Muscle layer of duodenum (tissue), 2 donors: ENCODE measurements around the gene PER1.

Experiments used
- H3K27ac ChIP-seq: one replicate; pipeline ENCODE4 v1.7.0; 2013; ENCODE audit warnings: mild to moderate bottlenecking, low read length
- H3K27me3 ChIP-seq: one replicate; pipeline ENCODE4 v1.7.0; 2013; ENCODE audit warnings: low read depth, mild to moderate bottlenecking, control low read depth, low read length
- H3K36me3 ChIP-seq, 2 donors: one replicate each; pipeline ENCODE4 v1.7.0; 2013; ENCODE audit warnings: low read length in 2 of 2, control low read depth in 1 of 2, mild to moderate bottlenecking in 1 of 2; ENCODE audit not compliant: insufficient read depth in 2 of 2, control insufficient read depth in 1 of 2
- H3K4me1 ChIP-seq, 2 donors: one replicate each; pipeline ENCODE4 v1.7.0; 2013; ENCODE audit warnings: low read length in 2 of 2, mild to moderate bottlenecking in 2 of 2, control low read depth in 1 of 2, moderate library complexity in 1 of 2; ENCODE audit not compliant: insufficient read depth in 2 of 2, control insufficient read depth in 1 of 2
- H3K4me3 ChIP-seq, 2 donors: one replicate each; pipeline ENCODE4 v1.7.0; 2013; ENCODE audit warnings: low read length in 2 of 2, low read depth in 1 of 2, mild to moderate bottlenecking in 1 of 2
- H3K9me3 ChIP-seq, 2 donors: one replicate each; pipeline ENCODE4 v1.7.0; 2013; ENCODE audit warnings: low read length in 2 of 2, control low read depth in 1 of 2, mild to moderate bottlenecking in 1 of 2; ENCODE audit not compliant: control insufficient read depth in 1 of 2
- donor health status: healthy.

Gene PER1

DNA sequence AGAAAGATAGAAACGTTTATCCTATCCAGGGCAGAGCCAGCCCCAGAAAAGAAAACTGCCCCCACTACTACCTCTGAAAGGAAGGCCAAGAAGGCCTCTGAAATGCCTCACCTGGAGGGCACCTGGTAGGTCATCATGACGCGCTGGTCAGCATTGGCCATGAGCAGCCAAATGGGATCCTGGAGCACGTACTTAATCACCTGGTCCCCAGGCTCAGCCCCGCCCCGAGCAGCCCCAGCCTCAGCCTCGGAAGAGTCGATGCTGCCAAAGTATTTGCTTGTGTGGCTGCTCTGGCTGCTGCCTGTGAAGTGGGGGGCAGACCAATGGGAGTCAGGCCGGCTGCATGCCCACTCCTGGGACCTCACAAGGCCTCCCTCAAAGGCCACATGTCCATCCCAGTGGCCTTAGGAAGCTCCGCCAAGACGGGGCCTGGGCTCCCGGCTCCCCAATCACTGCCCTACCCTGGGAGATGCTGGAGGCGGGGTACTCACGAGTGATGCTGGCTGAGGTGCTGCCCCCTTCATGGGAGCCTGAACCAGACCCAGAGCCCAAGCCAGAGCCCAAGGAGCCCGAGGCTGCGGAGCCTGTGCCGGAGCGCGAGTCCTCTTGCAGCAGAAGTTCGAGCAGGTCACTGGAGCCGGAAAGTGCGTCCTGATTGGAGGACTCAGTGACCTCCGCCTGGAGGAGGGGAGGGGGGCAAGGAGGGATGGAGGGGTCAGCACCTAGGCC lies 9.9 kb downstream of the PER1 start:
- no peak overlapping the region for H3K4me3 ChIP-seq
- H3K27me3 ChIP-seq: no peaks in the 10 kb centered on the region
- H3K9me3 ChIP-seq: no peaks in the 10 kb centered on the region
- H3K4me1 ChIP-seq: peaks cover 0 to 22% of the 10 kb centered on the region in 2 donors
- no peak overlapping the region for H3K27ac ChIP-seq
- H3K36me3 ChIP-seq: peaks cover 69 to 77% of the 10 kb centered on the region in 2 donors

DNA sequence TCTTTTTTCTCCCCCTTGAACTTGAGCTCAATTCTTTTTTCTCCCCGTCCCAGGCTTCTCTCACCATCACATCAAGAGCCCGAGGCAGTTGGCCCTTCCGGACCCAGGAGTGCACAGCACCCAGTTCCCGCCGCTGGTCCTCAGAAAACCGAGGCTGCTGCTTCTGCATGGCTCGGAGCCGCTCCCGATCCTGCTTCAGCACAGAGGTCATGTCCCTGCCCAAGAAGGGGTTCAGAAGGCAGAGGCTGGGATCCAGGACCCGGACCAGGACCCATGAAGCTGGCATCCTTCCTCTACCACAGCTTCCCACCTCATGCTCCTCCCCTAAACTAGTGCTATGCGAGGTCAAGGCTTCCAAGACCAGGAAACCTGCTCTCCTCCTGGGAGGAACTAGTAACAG lies 10.5 kb downstream of the PER1 start:
- H3K36me3 ChIP-seq: peaks cover 63 to 71% of the 10 kb centered on the region in 2 donors
- no peak overlapping the region for H3K27ac ChIP-seq
- peaks cover 0 to 22% of the 10 kb centered on the region in 2 donors for H3K4me1 ChIP-seq
- no peaks in the 10 kb centered on the region for H3K9me3 ChIP-seq
- H3K4me3 ChIP-seq: no peak overlapping the region
- no peaks in the 10 kb centered on the region for H3K27me3 ChIP-seq

DNA sequence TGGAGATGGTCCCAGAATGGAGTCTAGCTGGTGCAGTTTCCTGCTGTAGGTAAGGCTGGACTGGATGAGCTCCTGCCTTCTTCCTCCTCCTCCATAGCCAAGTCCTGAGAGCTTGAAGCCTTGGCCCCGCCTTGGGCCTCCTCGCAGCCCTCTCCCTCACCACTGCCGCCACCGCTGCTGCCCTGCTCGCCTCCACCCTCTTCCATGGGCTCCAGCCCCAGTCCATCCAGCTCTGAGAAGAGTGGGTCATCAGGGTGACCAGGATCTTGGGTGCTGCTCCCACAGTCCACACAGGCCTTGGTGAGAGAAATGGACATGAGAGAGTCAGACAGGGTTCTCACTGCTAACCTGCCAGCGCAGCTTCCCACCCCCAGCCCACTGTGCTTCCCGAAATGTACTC lies 11.2 kb downstream of the PER1 start:
- H3K4me3 ChIP-seq: no peak overlapping the region
- no peaks in the 10 kb centered on the region for H3K27me3 ChIP-seq
- H3K36me3 ChIP-seq: peaks cover 56 to 64% of the 10 kb centered on the region in 2 donors
- no peak overlapping the region for H3K27ac ChIP-seq
- peaks cover 0 to 22% of the 10 kb centered on the region in 2 donors for H3K4me1 ChIP-seq
- H3K9me3 ChIP-seq: no peaks in the 10 kb centered on the region

DNA sequence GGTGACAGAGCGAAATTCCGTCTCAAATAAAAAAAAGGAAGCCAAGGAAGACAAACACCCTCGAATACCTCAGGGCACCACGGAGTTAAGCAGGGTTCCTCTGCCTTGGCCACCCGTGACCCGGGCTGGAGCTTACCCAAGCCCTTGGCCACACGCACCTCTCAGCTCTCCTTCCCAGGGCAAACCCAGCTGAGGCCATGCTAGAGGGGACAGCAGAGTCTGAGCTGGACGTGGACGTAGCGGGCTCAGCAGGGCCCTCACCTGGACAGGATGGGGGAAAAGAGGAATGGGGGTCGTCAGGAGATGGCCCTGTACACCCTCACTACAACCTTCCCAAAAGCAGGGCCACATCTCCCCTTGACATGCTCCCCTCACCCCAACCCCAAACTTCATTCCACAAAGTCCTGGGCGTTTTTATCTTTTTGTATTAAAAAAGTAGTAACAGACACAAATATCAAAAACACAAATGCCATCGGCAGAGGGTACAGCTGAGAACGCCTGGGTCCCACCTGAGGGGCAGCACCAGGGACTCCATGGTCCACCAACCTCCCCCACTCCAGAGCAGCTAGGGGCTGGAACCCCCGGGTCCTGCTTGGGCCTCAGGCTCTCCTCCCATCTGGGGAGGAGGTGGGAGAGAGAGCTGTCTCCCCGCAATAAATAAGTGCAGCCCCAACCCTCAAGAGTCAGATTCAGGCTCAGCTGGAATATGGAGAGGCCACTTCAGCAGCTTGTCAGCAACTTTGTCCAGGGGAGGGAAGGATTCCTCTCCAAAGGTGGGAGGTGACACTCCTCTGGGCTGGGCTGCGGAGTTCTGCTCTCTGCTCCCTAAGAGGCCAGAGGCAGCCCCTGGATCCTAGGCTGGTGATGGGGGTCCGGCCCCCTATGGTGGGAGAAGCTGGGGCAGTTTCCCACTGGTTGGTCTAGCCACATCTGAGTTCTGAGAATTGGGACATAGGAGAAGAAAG lies 11.9 kb downstream of the PER1 start:
- Histone ChIP-seq H3K36me3 (peaks cover 50 to 57% of the 10 kb centered on the region in 2 donors), H3K4me3 (no peak overlapping the region), H3K27ac (no peak overlapping the region), H3K4me1 (peaks cover 0 to 22% of the 10 kb centered on the region in 2 donors), H3K9me3 (no peaks in the 10 kb centered on the region), H3K27me3 (no peaks in the 10 kb centered on the region)

DNA sequence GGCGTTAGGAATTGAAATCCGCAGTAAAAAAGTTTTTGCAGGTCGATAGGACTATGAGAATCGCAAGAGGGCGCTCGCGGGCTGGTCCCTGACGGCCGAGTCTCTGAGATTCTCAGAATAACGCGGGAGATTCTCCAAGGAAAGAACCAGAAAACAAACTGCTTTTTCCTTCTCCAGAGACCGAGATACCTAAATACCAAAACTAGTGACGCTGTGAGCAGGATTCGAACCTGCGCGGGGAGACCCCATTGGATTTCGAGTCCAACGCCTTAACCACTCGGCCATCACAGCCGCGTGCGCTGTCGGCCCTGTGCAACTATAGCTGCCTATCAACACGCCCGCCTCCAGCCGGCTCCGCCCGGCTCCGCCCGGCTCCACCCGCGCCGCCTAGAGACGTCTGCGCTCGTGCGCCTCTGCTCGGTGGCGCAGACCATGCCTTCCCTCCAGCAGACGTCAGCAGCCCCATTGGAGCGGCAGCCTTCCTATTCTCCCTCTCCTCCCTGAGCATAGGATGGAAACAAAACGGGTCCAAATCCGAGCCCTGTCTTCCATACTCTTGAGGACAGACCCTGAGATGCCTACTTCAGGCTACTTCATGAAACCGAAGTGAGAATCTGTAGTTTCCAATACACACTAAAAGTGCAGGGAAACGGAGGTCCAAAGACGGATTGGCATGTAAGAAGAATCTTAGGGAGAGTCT lies 13.4 kb downstream of the PER1 start:
- no peaks in the 10 kb centered on the region for H3K27me3 ChIP-seq
- peak overlapping the region; percentile 30 to 43 for H3K4me3 ChIP-seq
- H3K4me1 ChIP-seq: peaks cover 0 to 22% of the 10 kb centered on the region in 2 donors
- peak overlapping the region; percentile 80 for H3K27ac ChIP-seq
- H3K36me3 ChIP-seq: peaks cover 37 to 42% of the 10 kb centered on the region in 2 donors
- H3K9me3 ChIP-seq: no peaks in the 10 kb centered on the region

DNA sequence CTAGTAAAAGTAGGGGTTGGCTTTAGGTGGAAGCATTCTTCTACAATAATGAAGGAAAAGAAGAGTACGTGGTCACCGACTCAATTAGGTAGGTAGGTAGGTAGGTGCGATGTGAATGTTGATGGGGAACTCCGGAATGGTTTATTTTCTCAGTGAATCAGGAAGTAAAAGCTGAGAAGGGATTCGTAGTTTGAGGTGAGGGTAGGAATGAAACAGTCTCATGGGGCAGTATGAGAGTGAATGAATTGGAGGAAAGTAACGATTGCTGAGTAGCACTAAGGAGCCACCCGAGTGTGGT lies 13.9 kb downstream of the PER1 start:
- H3K27me3 ChIP-seq: no peaks in the 10 kb centered on the region
- H3K36me3 ChIP-seq: peaks cover 35 to 37% of the 10 kb centered on the region in 2 donors
- H3K4me3 ChIP-seq: peak overlapping the region; percentile 30 to 43

DNA sequence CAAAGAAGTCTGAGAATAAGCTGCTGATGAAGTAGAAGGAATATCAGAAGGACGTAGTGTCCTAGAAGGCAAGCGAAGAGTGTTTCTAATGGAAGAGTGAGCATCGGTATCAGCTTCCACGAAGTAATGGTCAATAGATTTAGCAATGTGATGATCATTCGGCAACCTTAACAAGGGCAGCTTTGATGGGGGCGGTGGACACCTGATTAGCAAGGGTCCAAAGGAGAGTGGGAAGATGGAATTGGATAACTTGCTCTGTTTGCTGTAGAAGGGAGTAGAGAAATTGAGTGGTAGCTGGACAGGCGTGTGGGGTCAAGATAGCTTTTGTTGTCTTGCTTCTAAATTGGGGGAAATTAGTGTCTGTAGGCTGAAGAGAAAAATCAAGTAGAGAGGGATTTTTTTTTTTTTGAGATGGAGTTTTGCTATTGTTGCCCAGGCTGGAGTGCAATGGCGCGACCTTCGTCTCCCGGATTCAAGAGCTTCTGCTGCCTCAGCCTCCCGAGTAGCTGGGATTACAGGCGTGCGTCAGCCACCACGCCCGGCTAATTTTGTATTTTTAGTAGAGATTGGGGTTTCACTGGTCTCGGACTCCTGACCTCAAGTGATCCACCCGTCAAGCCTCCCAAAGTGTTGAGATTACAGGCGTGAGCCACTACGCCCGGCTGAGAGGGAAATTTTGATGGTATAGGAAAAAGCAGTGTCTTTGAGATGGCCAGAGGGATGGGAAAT lies 14.4 kb downstream of the PER1 start:
- Histone ChIP-seq H3K4me1 (peaks cover 0 to 22% of the 10 kb centered on the region in 2 donors), H3K4me3 (peak overlapping the region; percentile 30 to 43), H3K27me3 (no peaks in the 10 kb centered on the region)

More for the DNA sequence above, 13.9 kb downstream of the PER1 start:
- Histone ChIP-seq H3K9me3 (no peaks in the 10 kb centered on the region), H3K27ac (peak overlapping the region; percentile 80), H3K4me1 (peaks cover 0 to 22% of the 10 kb centered on the region in 2 donors)

DNA sequence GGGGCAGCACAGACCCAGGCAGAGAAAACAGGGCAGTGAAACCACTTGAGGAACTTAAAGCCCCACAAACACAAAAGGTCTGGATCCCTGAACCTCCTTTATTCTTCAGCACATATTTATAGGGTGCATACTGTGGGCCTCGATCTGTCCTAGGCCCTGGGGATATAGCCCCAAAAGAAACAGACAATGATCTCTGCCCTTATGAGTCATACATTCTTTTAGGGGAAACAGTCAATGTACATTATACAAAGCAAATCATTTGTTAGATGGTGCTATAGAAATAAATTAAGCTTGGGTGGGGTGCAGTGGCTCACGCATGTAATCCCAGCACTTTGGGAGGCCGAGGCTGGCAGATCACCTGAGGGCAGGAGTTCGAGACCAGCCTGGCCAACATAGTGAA lies 18.3 kb downstream of the PER1 start:
- H3K27me3 ChIP-seq: no peaks in the 10 kb centered on the region

More for the DNA sequence above, 14.4 kb downstream of the PER1 start:
- peaks cover 32 to 35% of the 10 kb centered on the region in 2 donors for H3K36me3 ChIP-seq
- H3K9me3 ChIP-seq: no peaks in the 10 kb centered on the region
- peak overlapping the region; percentile 80 for H3K27ac ChIP-seq

DNA sequence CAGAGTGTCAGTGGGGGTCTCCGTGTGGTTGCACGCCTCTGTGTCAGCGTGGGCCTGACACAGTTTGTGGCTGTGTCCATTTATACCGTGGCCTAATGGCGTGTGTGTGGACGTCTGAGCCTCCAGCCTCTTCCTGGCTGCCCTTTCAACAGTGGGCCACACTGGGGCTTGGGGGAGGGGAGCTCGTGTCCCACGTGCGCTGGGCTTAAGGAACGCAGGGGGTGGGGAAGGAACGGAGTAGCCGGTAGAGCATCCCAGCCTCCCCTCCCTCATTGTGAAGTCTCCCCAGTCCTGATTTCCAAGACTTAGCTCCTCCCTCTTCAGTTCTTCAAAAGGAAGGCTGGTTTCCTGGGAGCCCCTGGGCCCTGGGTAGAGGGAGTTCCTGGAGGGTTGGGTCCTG lies 18.8 kb downstream of the PER1 start:
- Histone ChIP-seq H3K27ac (no peak overlapping the region), H3K27me3 (no peaks in the 10 kb centered on the region), H3K4me3 (no peak overlapping the region), H3K4me1 (peaks cover 0 to 7% of the 10 kb centered on the region in 2 donors), H3K36me3 (no peaks in the 10 kb centered on the region), H3K9me3 (no peaks in the 10 kb centered on the region)

More for the DNA sequence above, 18.3 kb downstream of the PER1 start:
- Histone ChIP-seq H3K4me3 (no peak overlapping the region), H3K27ac (no peak overlapping the region), H3K36me3 (no peaks in the 10 kb centered on the region), H3K9me3 (no peaks in the 10 kb centered on the region), H3K4me1 (peaks cover 0 to 7% of the 10 kb centered on the region in 2 donors)

DNA sequence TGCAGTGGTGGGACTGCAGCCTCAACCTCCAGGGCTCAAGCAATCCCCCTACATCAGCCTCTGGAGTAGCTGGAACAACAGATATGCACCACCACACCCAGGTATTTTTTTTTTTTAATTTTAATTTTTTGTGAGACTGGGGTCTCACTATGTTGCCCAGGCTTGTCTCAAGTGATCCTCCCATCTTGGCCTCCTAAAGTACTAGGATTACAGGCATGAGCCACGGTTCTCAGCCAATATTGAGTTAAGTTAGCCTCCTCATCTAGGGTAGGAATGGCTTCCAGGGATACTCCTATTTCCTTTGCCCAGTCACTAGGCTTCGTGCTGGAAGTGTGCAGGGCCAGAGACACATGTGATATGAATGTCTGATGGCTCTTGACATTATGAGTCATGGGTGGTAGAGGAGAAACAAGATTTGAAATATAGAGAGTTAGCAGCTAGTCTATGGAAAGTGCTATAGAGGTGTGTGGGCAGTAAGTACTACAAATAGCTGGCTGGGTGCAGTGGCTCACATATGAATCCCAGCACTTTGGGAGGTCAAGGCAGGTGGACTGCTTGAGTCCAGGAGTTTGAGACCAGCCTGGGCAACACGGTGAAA lies 20.3 kb downstream of the PER1 start:
- no peak overlapping the region for H3K4me3 ChIP-seq
- no peaks in the 10 kb centered on the region for H3K36me3 ChIP-seq
- peaks cover 3% of the 10 kb centered on the region for H3K27me3 ChIP-seq
- H3K4me1 ChIP-seq: peaks cover 0 to 4% of the 10 kb centered on the region in 2 donors
- no peaks in the 10 kb centered on the region for H3K9me3 ChIP-seq
- no peak overlapping the region for H3K27ac ChIP-seq
